GM21367 (cell line): Measurements from ENCODE around the gene PKNOX1.
A peak's percentile ranks its signal among the peaks of the same experiment; 100 is the strongest.
"Not testable (repeated sequence)": the region's sequence is repeated elsewhere in the genome, so short reads cannot be mapped to it uniquely, and the experiment has no call there.

Source experiments
- ATAC-seq: cut with Tn5 transposase; IDR thresholded peaks from one replicate; pipeline ENCODE4 v1.9.1; 2021; ENCODE audit not compliant: unreplicated experiment

Gene PKNOX1

GRCh38 chr21:42951193-42951592 lies 23.2 kb upstream of the PKNOX1 start:
- not testable (repeated sequence) for ATAC-seq

GRCh38 chr21:42956824-42957630 lies 17.3 kb upstream of the PKNOX1 start:
- peak; percentile 89 for ATAC-seq

GRCh38 chr21:42958122-42958521 lies 16.2 kb upstream of the PKNOX1 start:
- not testable (repeated sequence) for ATAC-seq

- ATAC-seq, result no peak
Observed at GRCh38 chr21:42959728-42960127, 14.6 kb upstream of the PKNOX1 start.

- ATAC-seq, result no peak
Observed at GRCh38 chr21:42962380-42963007, 11.9 kb upstream of the PKNOX1 start.

GRCh38 chr21:42964086-42964485 lies 10.3 kb upstream of the PKNOX1 start:
- no peak for ATAC-seq

GRCh38 chr21:42964546-42965210 lies 9.7 kb upstream of the PKNOX1 start:
- no peak for ATAC-seq

GRCh38 chr21:42965211-42965560 lies 9.2 kb upstream of the PKNOX1 start:
- ATAC-seq, result no peak

GRCh38 chr21:42967616-42968015 lies 6.7 kb upstream of the PKNOX1 start:
- ATAC-seq, result not testable (repeated sequence)

GRCh38 chr21:42969193-42969600 lies 5.2 kb upstream of the PKNOX1 start:
- no peak for ATAC-seq

GRCh38 chr21:42970946-42971653 lies 3.3 kb upstream of the PKNOX1 start:
- ATAC-seq, result no peak

- ATAC-seq, result no peak
Observed at GRCh38 chr21:42971897-42972275, 2.5 kb upstream of the PKNOX1 start.

GRCh38 chr21:42973309-42973990 lies 912 bp upstream of the PKNOX1 start:
- no peak for ATAC-seq

GRCh38 chr21:42974832-42975820 lies 764 bp downstream of the PKNOX1 start:
- peak; percentile 16 for ATAC-seq

- ATAC-seq, result no peak
Observed at GRCh38 chr21:42975886-42976608, 1.7 kb downstream of the PKNOX1 start.

GRCh38 chr21:42980312-42981213 lies 6.2 kb downstream of the PKNOX1 start:
- ATAC-seq, result no peak

- ATAC-seq, result no peak
Observed at GRCh38 chr21:42981214-42981523, 6.8 kb downstream of the PKNOX1 start.

- no peak for ATAC-seq
Observed at GRCh38 chr21:42981862-42982261, 7.5 kb downstream of the PKNOX1 start.
